Right atrium auricular region (tissue), 2 donors: ENCODE measurements around the gene ANKRD6. TPM values are rescaled to one million over a fixed set of nuclear protein-coding genes. Genes with fewer than 3 reads are reported as not detected.

Experiments used
- DNase-seq: peaks from one replicate; pipeline ENCODE4 v3.0.0-alpha.2; 2019; ENCODE audit warnings: low spot score
- H3K27ac ChIP-seq, 2 donors: fragments of 200-600 bp; sonication (generic); 1 replicate in 1 of 2; 2 replicates in 1 of 2; pipeline ENCODE4 v1.5.1; 2016 to 2019
- H3K27me3 ChIP-seq, 2 donors: fragments of 200-600 bp; sonication (generic); one replicate each; pipeline versions ENCODE4 v1.5.1 to v1.6.0; 2017 to 2019
- H3K36me3 ChIP-seq: fragments of 200-600 bp; sonication (generic); one replicate; pipeline ENCODE4 v1.5.1; 2016
- H3K4me1 ChIP-seq, 2 donors: fragments of 200-600 bp; sonication (generic); one replicate each; pipeline versions ENCODE4 v1.5.1 to v1.6.0; 2017 to 2019
- H3K4me3 ChIP-seq, 2 donors: fragments of 200-600 bp; sonication (generic); 1 replicate in 1 of 2; 2 replicates in 1 of 2; pipeline ENCODE4 v1.5.1; 2017 to 2019; ENCODE audit warnings: mild to moderate bottlenecking in 1 of 2, moderate library complexity in 1 of 2
- H3K9me3 ChIP-seq, 2 donors: fragments of 200-600 bp; sonication (generic); one replicate each; pipeline ENCODE4 v1.5.1; 2019
- CTCF ChIP-seq, 2 donors: fragments of 200-600 bp; sonication (generic); IDR thresholded peaks; one replicate each; pipeline ENCODE4 v1.5.1; 2019; ENCODE audit warnings: antibody characterized with exemption in 2 of 2
- total RNA-seq, 2 donors: library from RNA; depleted of rRNA; stranded (reverse); fragments of >200 nt; gene quantifications; one replicate each; pipeline ENCODE4 v1.1.0, GENCODE V29; 2016

Gene ANKRD6
- total RNA-seq, 2 donors from 2014 or later, result 9.2 to 12.3 TPM

GRCh38 chr6:89539779-89540178, 106.8 kb downstream of the ANKRD6 start:
- H3K27me3 ChIP-seq, result no peaks in the 10 kb centered on the region
- no peak for DNase-seq
- H3K9me3 ChIP-seq, result no peaks in the 10 kb centered on the region
- no peaks in the 10 kb centered on the region for H3K36me3 ChIP-seq
- no peak for TF ChIP-seq CTCF (IDR thresholded peaks at IDR 0.05)
- H3K4me1 ChIP-seq, result no peaks in the 10 kb centered on the region
- no peak overlapping the region for H3K27ac ChIP-seq
- H3K4me3 ChIP-seq, result no peak overlapping the region

- DNase-seq, result no peak
- Histone ChIP-seq H3K4me1 (no peaks in the 10 kb centered on the region), H3K27me3 (no peaks in the 10 kb centered on the region), H3K4me3 (no peak overlapping the region), H3K9me3 (no peaks in the 10 kb centered on the region), H3K27ac (no peak overlapping the region), H3K36me3 (no peaks in the 10 kb centered on the region)
- no peak for TF ChIP-seq CTCF (IDR thresholded peaks at IDR 0.05)
Measured at GRCh38 chr6:89542081-89542857, 109.3 kb downstream of the ANKRD6 start.

GRCh38 chr6:89542866-89543265, 109.9 kb downstream of the ANKRD6 start:
- no peaks in the 10 kb centered on the region for H3K27me3 ChIP-seq
- no peaks in the 10 kb centered on the region for H3K36me3 ChIP-seq

GRCh38 chr6:89547281-89547680, 114.3 kb downstream of the ANKRD6 start:
- no peaks in the 10 kb centered on the region for H3K27me3 ChIP-seq
- DNase-seq, result no peak
- no peaks in the 10 kb centered on the region for H3K36me3 ChIP-seq
- no peak overlapping the region for H3K4me3 ChIP-seq
- TF ChIP-seq CTCF (IDR thresholded peaks at IDR 0.05), result no peak
- peaks cover 0 to 3% of the 10 kb centered on the region in 2 donors for H3K4me1 ChIP-seq
- no peaks in the 10 kb centered on the region for H3K9me3 ChIP-seq
- H3K27ac ChIP-seq, result no peak overlapping the region

More at GRCh38 chr6:89542866-89543265, 109.9 kb downstream of the ANKRD6 start:
- Histone ChIP-seq H3K4me3 (no peak overlapping the region), H3K4me1 (no peaks in the 10 kb centered on the region), H3K9me3 (no peaks in the 10 kb centered on the region), H3K27ac (no peak overlapping the region)
- TF ChIP-seq CTCF (IDR thresholded peaks at IDR 0.05), result no peak
- DNase-seq, result no peak

- Histone ChIP-seq H3K36me3 (no peaks in the 10 kb centered on the region), H3K9me3 (no peaks in the 10 kb centered on the region), H3K4me1 (peaks cover 0 to 8% of the 10 kb centered on the region in 2 donors), H3K27me3 (no peaks in the 10 kb centered on the region), H3K4me3 (no peak overlapping the region), H3K27ac (no peak overlapping the region)
- TF ChIP-seq CTCF (IDR thresholded peaks at IDR 0.05), result no peak
- no peak for DNase-seq
Measured at GRCh38 chr6:89553431-89553830, 120.5 kb downstream of the ANKRD6 start.

- Histone ChIP-seq H3K4me3 (no peak overlapping the region), H3K27me3 (no peaks in the 10 kb centered on the region), H3K4me1 (peaks cover 0 to 8% of the 10 kb centered on the region in 2 donors), H3K9me3 (no peaks in the 10 kb centered on the region), H3K27ac (no peak overlapping the region), H3K36me3 (no peaks in the 10 kb centered on the region)
- TF ChIP-seq CTCF (IDR thresholded peaks at IDR 0.05), result no peak
- DNase-seq, result no peak
Measured at GRCh38 chr6:89554106-89554505, 121.2 kb downstream of the ANKRD6 start.
